GM19463 (cell line): ENCODE data around the gene PRPS2.
A peak's percentile ranks its signal among the peaks of the same experiment; 100 is the strongest.

ENCODE experiments used
- ATAC-seq: cut with Tn5 transposase; IDR thresholded peaks from one replicate; pipeline ENCODE4 v1.9.1; 2021; ENCODE audit warnings: mild to moderate bottlenecking, moderate library complexity; ENCODE audit not compliant: unreplicated experiment

The PRPS2 gene

GRCh38 chrX:12791257-12792228 is at the start of gene PRPS2:
TSS of gene PRPS2 (plus strand) at chrX:12791412. CDS start at chrX:12791498, 86 bp downstream.
- ATAC-seq: peak; percentile 85

DNA sequence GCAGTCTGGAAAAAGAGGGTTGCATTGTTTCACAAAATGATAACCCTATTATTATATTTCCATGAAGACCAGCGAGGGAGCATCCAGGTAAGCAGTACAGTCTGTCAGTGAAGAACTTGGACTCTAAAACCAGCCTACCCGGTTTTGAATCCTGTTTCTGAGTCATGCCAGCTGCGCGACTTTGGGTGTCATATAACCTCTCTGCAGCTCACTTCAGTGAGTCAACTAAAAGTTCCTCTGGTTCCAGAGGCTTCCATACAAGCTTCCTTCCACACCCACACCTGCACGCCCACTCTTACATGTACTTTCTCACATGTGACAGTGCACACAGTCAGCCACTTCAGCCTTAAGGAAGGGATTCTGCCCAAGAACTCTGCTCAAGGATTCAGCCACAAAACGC is 49.8 kb upstream of the PRPS2 start:
- no peak for ATAC-seq

DNA sequence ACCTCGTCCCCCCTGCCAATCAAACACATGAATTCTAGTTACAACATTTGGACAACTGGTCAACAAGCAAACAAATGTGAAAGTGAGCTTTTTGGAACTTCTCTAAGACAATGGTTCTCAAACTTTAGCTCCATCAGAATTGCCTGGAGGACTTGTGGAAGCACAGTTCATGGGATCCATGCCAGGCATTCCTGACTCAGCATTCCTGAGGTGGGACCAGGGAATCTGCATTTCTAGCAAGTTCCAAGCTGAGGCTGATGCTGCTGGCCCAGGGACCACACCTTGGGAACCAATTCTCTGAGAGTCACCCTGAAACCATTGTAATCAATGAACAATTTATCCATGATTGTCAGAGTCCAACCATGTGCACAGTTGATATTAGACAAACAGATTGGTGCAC is 43.8 kb upstream of the PRPS2 start:
- no peak for ATAC-seq

DNA sequence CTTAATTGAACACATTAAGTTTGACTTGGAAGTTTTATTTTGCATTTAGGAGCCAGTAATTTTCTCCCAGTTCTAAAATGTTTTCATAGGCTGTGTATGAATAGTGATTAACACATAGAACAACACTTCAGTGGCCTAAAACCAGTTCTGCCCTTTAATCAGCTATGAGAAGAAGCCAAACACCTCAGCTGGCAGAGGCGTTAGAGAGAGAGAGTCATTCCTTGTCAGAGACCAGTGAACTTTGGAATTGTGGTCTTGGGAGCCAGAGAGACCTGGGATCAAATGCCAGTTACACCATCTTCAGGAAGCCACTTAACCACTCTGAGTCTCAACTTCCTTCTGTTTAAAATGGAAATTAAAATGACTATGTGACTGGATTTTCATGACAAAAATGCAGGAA is 39.3 kb upstream of the PRPS2 start:
- ATAC-seq: no peak

GRCh38 chrX:12753366-12753765 is 37.8 kb upstream of the PRPS2 start:
- no peak for ATAC-seq

DNA sequence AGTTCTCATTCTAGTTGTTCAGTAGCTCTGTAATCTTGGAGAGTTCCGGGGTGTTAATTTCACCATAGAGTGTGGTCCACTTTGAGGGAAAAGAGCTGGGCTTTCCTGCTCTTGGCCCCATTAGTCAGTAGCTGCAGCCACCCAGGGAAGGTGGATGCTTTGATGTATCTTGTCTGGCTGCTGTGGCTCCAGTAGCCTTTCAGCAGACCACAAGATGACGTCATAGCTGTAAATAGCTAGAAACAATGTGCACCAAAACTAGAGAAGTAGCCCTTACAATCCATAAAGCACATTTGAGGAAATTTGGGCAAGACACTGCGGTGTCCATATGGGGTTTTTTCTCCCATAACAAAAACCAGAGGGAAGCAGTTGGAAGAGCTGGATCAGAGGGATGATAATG is 32.9 kb upstream of the PRPS2 start:
- no peak for ATAC-seq

GRCh38 chrX:12767856-12768255 is 23.4 kb upstream of the PRPS2 start:
- no peak for ATAC-seq

GRCh38 chrX:12768491-12768890 is 22.7 kb upstream of the PRPS2 start:
- ATAC-seq: no peak

DNA sequence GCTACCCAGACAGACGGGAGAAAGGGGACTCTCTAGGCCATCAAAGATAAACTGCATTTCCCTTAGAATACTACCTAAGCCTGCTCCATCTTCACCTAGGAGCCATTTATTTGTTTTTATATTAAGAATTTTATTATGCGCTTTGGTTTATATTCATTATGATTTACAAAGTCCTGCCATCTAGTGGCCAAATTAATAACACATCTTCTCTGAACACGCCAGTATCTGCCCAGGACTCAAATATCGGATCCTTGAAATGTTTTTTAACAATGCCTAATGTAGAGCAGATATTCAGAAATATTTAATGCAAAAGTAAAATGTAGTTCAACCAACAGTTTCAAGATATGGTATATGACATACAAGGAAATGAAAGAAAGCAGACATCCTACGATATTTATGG is 20.8 kb upstream of the PRPS2 start:
- ATAC-seq: no peak

GRCh38 chrX:12771445-12772069 is 19.7 kb upstream of the PRPS2 start:
- peak; percentile 100 for ATAC-seq

DNA sequence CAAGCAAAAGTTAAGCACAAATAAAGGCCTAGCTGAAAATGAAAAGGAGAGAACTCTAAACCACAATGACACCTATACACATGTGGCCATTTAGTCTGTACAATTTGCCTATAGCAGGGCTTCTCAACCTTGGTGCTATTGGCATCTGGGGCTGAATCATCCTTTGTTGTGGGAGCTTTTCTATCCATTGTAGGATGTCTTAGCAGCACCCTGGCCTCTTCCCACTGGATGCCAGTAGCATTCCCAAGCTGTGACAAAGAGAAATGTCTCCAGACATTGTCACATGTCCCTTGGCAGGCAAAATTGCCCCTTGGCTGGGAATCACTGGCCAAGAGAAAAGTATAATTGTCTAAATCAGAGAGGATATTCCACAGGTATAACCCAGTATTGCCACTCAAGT is 13.5 kb upstream of the PRPS2 start:
- no peak for ATAC-seq

- ATAC-seq: no peak
Observed at GRCh38 chrX:12779534-12779933, 11.7 kb upstream of the PRPS2 start.

DNA sequence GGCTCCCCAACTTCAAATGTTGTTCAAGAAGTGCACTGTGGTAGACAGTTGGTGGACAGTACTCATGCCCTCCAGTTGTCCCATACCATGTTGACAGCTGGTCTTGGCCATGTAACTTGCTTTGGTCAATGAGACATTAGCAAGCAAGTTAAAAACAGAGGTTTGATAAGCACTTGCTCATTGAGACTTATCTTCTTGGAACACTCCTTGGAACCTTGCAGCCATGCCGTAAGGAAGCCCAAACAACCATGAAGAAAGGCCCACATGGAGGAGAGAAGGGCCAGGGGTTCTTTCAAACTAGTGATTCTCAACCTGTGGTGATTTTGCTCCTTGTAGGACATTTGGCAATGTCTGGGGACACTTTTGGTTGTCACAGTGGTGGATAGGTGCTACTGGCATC is 2.6 kb upstream of the PRPS2 start:
- no peak for ATAC-seq

DNA sequence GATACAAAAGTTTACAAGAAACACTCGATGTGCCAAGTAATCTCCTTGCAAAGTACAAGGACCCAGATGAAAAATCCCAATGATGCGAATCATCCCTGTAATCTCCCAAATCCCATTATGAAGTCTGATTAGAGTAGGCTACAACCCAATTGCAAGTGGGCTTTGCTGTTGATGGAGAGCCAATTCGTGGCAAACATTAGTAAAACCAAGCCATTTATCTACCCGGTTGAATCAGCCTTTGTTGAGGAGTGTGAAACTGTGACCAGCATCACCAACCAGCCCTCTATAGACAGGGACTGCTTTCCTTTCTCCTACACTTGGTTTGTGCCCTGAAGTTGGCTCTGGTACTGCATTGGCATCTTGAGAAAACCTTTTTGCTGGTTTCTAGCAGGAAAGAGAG is 1.2 kb upstream of the PRPS2 start:
- ATAC-seq: no peak

- ATAC-seq: peak; percentile 4
Observed at GRCh38 chrX:12790885-12791256, 341 bp upstream of the PRPS2 start.

DNA sequence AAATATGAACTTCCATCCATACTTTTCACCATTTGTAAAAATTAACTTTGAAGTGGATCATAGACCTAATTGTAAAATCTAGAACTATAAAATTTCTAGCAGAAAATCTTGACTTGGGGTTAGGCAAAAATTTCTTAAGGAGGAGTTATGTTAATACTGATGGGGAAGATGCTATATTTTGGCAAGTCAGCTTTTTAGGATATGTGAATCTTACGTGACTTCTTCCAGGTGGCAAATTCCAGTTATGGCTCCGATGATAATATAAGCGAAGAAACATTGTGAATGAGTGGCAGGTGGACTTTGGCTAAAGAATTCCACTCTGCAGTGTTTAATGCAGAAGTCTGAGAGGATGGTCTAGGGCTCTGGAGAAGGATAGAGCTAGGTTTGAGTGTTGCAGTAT is 1.5 kb downstream of the PRPS2 start:
- ATAC-seq: no peak

GRCh38 chrX:12794654-12795053 is 3.4 kb downstream of the PRPS2 start:
- ATAC-seq: no peak

DNA sequence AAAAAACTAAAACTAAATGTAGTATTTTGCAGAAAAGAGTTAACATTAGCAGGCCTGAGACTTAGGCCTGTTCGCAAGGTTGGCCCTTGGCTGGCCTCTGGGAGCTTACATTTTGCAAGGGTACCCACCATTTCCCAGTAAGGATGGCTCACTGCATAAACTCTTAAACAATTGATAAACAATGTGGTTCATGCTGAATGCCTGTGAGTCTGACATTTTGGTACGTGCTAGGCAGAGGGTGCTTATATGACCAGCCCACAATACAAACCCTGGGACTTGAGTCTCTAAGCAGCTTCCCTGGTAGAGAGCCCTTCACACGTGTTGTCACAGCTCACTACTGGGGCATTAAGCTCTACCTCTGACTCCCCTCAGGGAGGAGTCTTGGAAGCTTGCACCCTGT is 7.4 kb downstream of the PRPS2 start:
- ATAC-seq: no peak

DNA sequence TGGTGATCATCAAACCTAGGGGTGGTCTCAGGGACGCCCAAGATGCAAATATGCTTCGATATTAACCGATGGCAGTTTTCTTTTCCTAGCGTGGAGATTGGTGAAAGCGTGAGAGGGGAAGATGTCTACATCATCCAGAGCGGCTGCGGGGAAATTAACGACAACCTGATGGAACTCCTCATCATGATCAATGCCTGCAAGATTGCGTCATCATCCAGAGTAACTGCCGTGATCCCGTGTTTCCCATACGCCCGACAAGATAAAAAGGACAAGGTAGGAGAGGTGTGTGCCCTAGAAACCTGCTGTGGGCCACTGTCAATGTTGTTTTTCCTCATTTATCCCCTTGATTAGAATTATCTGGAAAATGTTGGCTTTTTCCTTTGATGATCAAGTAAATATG is 7.9 kb downstream of the PRPS2 start:
- ATAC-seq: no peak

GRCh38 chrX:12802741-12803140 is 11.5 kb downstream of the PRPS2 start:
- ATAC-seq: no peak

- ATAC-seq: no peak
Observed at GRCh38 chrX:12804655-12805054, 13.4 kb downstream of the PRPS2 start.

- no peak for ATAC-seq
Observed at GRCh38 chrX:12805333-12805732, 14.1 kb downstream of the PRPS2 start.
